Muscle layer of colon (tissue), 2 donors: ENCODE measurements around the gene EDC4.
"Not testable (repeated sequence)": the region's sequence is repeated elsewhere in the genome, so short reads cannot be mapped to it uniquely, and the experiment has no call there.

Source experiments
- H3K27ac ChIP-seq: one replicate; pipeline ENCODE4 v1.7.0; 2013; ENCODE audit warnings: low read depth, mild to moderate bottlenecking, low read length, moderate library complexity
- H3K27me3 ChIP-seq, 2 donors: one replicate each; pipeline ENCODE4 v1.7.0; 2013; ENCODE audit warnings: low read length in 2 of 2, mild to moderate bottlenecking in 2 of 2; ENCODE audit not compliant: insufficient read depth in 2 of 2, control insufficient read depth in 1 of 2
- H3K36me3 ChIP-seq: one replicate; pipeline ENCODE4 v1.7.0; 2013; ENCODE audit warnings: mild to moderate bottlenecking, low read length; ENCODE audit not compliant: insufficient read depth
- H3K4me1 ChIP-seq: one replicate; pipeline ENCODE4 v1.7.0; 2013; ENCODE audit warnings: mild to moderate bottlenecking, low read length; ENCODE audit not compliant: insufficient read depth
- H3K4me3 ChIP-seq, 2 donors: one replicate each; pipeline ENCODE4 v1.7.0; 2013; ENCODE audit warnings: low read length in 2 of 2, low read depth in 1 of 2, mild to moderate bottlenecking in 1 of 2, moderate library complexity in 1 of 2
- H3K9ac ChIP-seq: one replicate; pipeline ENCODE4 v1.7.0; 2013; ENCODE audit warnings: low read length
- H3K9me3 ChIP-seq: one replicate; pipeline ENCODE4 v1.7.0; 2013; ENCODE audit warnings: mild to moderate bottlenecking, low read length
- donor health status: abdominal sarcoma.
- donor health status: Adenocarcinoma of cecum.

EDC4 gene, protein sequence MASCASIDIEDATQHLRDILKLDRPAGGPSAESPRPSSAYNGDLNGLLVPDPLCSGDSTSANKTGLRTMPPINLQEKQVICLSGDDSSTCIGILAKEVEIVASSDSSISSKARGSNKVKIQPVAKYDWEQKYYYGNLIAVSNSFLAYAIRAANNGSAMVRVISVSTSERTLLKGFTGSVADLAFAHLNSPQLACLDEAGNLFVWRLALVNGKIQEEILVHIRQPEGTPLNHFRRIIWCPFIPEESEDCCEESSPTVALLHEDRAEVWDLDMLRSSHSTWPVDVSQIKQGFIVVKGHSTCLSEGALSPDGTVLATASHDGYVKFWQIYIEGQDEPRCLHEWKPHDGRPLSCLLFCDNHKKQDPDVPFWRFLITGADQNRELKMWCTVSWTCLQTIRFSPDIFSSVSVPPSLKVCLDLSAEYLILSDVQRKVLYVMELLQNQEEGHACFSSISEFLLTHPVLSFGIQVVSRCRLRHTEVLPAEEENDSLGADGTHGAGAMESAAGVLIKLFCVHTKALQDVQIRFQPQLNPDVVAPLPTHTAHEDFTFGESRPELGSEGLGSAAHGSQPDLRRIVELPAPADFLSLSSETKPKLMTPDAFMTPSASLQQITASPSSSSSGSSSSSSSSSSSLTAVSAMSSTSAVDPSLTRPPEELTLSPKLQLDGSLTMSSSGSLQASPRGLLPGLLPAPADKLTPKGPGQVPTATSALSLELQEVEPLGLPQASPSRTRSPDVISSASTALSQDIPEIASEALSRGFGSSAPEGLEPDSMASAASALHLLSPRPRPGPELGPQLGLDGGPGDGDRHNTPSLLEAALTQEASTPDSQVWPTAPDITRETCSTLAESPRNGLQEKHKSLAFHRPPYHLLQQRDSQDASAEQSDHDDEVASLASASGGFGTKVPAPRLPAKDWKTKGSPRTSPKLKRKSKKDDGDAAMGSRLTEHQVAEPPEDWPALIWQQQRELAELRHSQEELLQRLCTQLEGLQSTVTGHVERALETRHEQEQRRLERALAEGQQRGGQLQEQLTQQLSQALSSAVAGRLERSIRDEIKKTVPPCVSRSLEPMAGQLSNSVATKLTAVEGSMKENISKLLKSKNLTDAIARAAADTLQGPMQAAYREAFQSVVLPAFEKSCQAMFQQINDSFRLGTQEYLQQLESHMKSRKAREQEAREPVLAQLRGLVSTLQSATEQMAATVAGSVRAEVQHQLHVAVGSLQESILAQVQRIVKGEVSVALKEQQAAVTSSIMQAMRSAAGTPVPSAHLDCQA (N-terminal part only)

DNA sequence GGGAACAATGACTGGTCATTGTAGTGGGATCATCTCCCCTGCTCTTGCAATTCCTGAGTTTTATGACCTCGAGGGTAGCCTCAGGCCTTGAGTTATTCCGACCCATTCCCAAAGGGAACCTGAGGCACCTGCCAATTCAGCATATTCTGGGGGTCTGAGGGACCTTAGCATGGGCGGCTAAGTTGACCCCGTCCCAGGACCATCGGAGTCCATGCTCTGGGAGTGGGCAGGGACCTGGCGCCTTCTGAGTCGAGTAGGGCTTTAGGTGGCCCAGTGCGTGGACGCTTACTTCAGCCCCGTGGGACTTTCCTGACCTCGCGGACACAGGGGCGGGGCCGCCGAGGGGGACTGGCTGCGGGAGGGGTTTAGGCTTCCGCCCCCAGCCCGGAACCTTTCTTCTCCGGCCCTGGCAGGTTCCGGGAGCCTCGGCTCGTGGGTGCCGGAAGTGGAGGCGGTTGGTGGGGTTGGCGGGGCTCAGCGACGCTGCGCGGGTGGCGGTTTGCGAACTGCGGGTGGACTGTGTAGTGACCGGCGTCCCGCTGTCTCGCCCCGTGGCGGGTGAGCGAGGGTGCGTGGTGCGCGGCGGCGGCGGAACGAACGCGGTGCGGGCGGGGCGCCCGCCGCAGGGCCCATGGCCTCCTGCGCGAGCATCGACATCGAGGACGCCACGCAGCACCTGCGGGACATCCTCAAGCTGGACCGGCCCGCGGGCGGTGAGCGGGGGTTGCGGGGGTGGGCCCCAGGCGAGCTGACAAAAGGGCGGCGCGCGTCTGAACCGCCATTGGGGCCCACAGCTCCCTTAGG, at the start of gene EDC4:
Gene EDC4, plus strand, starts transcription at position 422 of the 804 bp plus-strand sequence. Its CDS starts 210 bp downstream, at position 632.
- peak within 1 kb of the TSS; percentile 78 for H3K9ac ChIP-seq
- H3K27ac ChIP-seq, result peak within 1 kb of the TSS; percentile 84
- H3K4me1 ChIP-seq, result peaks cover 28% of the 10 kb centered on the region
- H3K4me3 ChIP-seq, result peak within 1 kb of the TSS; percentile 81 to 88
- H3K27me3 ChIP-seq, result no peaks in the 10 kb centered on the region
- peaks cover 38% of the 10 kb centered on the region for H3K36me3 ChIP-seq
- no peaks in the 10 kb centered on the region for H3K9me3 ChIP-seq

DNA sequence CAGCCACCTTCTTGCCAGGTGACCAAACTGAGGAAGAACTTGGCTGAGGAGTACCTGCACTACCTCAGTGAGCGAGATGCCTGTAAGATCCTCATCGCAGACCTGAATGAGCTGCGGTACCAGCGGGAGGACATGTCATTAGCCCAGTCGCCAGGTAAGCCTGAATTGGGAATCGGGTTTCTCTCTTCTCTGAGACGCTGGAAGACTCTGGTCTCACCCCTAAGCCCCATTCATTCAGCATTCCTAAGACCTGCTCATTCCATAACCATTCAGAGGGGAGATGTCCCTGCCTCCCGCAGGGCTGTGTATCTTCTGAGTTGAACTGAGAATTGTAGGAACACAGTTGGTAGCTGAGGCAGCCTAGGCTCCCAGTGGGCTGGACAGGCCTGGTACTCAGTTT, 47.7 kb upstream of the EDC4 start:
- H3K27ac ChIP-seq, result no peak overlapping the region
- no peaks in the 10 kb centered on the region for H3K4me1 ChIP-seq
- no peaks in the 10 kb centered on the region for H3K27me3 ChIP-seq
- H3K9ac ChIP-seq, result no peak overlapping the region
- H3K36me3 ChIP-seq, result peaks cover 24% of the 10 kb centered on the region
- H3K9me3 ChIP-seq, result no peaks in the 10 kb centered on the region
- H3K4me3 ChIP-seq, result no peak overlapping the region

- Histone ChIP-seq H3K4me1 (no peaks in the 10 kb centered on the region), H3K9ac (no peak overlapping the region), H3K36me3 (peaks cover 32% of the 10 kb centered on the region), H3K9me3 (no peaks in the 10 kb centered on the region), H3K27me3 (no peaks in the 10 kb centered on the region), H3K4me3 (no peak overlapping the region), H3K27ac (no peak overlapping the region)
Observed at GRCh38 chr16:67825906-67826305, 46.9 kb upstream of the EDC4 start.

GRCh38 chr16:67828651-67829050, 44.2 kb upstream of the EDC4 start:
- Histone ChIP-seq H3K27ac (no peak overlapping the region), H3K4me1 (peaks cover 13% of the 10 kb centered on the region), H3K4me3 (no peak overlapping the region), H3K9ac (no peak overlapping the region), H3K9me3 (no peaks in the 10 kb centered on the region), H3K27me3 (no peaks in the 10 kb centered on the region), H3K36me3 (peaks cover 48% of the 10 kb centered on the region)

DNA sequence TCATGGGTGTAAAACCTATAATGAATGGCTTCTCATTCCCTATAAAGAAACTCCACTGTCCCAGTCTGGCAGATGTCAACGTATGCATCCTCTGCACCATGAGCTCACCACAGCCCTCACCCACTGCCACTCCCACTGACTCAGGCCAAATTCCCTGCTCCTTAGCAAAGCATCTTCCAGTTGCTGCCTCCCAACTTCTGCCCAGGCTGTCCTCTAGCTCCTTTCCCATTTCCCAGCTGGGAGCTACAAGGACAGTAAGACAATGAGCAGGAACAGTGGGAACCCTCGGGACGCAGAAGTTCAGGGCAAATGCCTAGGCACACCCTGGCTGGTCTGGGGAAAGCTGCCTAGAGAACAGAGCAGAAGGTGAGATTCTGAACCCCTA, 39.8 kb upstream of the EDC4 start:
- no peaks in the 10 kb centered on the region for H3K27me3 ChIP-seq
- H3K4me3 ChIP-seq, result peak overlapping the region; percentile 75 to 92
- H3K27ac ChIP-seq, result peak overlapping the region; percentile 47
- peaks cover 19% of the 10 kb centered on the region for H3K4me1 ChIP-seq
- peak overlapping the region; percentile 95 for H3K9ac ChIP-seq
- peaks cover 41% of the 10 kb centered on the region for H3K36me3 ChIP-seq
- no peaks in the 10 kb centered on the region for H3K9me3 ChIP-seq

DNA sequence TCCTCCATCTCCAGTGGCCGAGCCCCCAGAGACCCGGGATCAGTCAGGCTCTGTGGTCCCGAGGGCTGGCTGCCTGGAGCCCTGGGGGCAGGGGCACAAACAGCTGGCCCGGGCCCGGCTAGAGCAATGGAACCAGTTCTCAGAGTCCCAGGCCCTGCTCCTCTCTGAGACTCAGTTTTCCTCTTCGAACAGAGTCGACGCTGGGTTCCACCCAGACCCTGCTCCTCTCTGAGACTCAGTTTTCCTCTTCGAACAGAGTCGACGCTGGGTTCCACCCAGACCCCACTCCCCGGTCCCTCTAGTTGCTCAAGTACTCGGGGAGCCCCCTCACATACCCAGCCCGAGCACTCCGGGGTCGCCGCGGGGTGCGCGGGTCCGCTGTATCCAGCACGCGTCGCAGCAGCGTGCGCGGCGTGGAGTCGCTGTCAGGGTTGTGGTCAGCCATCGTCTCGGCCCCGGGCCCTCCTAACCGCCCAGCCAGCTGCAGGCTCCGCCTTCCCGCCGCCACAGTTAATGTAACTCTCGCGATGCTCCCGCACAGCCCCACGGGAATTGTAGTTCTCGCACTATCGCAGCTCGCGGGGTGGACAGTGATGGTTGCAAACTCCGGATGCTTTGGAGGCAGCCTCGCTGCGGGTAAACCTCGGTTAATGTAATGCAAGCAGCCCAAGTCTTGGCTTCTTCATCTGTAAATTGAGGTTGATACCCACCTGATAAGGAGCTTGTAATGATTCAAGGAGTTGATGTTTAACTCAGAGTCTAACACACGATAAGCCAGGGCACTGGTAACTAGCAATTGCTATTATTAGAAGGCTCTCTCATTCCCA, 39.2 kb upstream of the EDC4 start:
- peaks cover 37% of the 10 kb centered on the region for H3K36me3 ChIP-seq
- peaks cover 19% of the 10 kb centered on the region for H3K4me1 ChIP-seq
- H3K9ac ChIP-seq, result peak overlapping the region; percentile 95
- H3K9me3 ChIP-seq, result no peaks in the 10 kb centered on the region
- peak overlapping the region; percentile 75 to 92 for H3K4me3 ChIP-seq
- peak overlapping the region; percentile 47 for H3K27ac ChIP-seq
- H3K27me3 ChIP-seq, result no peaks in the 10 kb centered on the region

- Histone ChIP-seq H3K9ac (peak overlapping the region; percentile 95), H3K36me3 (peaks cover 33% of the 10 kb centered on the region), H3K27ac (no peak overlapping the region), H3K27me3 (no peaks in the 10 kb centered on the region), H3K9me3 (no peaks in the 10 kb centered on the region), H3K4me3 (peak overlapping the region in 1 of 2 donors; percentile 92), H3K4me1 (peaks cover 19% of the 10 kb centered on the region)
Observed at GRCh38 chr16:67834242-67834614, 38.6 kb upstream of the EDC4 start.

DNA sequence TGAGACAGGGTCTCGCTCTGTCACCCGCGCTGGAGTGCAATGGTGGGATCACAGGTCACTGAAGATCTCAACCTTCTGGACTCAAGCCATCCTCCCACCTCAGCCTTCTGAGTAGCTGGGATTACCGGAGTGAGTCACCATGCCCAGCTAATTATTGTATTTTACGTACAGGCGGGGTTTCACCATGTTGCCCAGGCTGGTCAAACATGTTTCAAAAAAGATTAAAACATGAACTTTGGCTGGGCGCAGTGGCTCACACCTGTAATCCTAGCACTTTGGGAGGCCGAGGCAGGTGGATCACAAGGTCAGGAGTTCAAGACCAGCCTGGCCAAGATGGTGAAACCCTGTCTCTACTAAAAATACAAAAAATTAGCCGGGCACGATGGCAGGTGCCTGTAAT, 35.7 kb upstream of the EDC4 start:
- not testable (repeated sequence) for H3K9me3 ChIP-seq, H3K27me3 ChIP-seq, H3K27ac ChIP-seq, H3K4me3 ChIP-seq, H3K9ac ChIP-seq, H3K36me3 ChIP-seq
- H3K4me1 ChIP-seq, result peaks cover 22% of the 10 kb centered on the region

- H3K9ac ChIP-seq, result no peak overlapping the region
- no peak overlapping the region for H3K4me3 ChIP-seq
- H3K27me3 ChIP-seq, result no peaks in the 10 kb centered on the region
- H3K27ac ChIP-seq, result no peak overlapping the region
- H3K36me3 ChIP-seq, result no peaks in the 10 kb centered on the region
- no peaks in the 10 kb centered on the region for H3K9me3 ChIP-seq
- peaks cover 15% of the 10 kb centered on the region for H3K4me1 ChIP-seq
Observed at GRCh38 chr16:67837811-67838210, 35.0 kb upstream of the EDC4 start.

DNA sequence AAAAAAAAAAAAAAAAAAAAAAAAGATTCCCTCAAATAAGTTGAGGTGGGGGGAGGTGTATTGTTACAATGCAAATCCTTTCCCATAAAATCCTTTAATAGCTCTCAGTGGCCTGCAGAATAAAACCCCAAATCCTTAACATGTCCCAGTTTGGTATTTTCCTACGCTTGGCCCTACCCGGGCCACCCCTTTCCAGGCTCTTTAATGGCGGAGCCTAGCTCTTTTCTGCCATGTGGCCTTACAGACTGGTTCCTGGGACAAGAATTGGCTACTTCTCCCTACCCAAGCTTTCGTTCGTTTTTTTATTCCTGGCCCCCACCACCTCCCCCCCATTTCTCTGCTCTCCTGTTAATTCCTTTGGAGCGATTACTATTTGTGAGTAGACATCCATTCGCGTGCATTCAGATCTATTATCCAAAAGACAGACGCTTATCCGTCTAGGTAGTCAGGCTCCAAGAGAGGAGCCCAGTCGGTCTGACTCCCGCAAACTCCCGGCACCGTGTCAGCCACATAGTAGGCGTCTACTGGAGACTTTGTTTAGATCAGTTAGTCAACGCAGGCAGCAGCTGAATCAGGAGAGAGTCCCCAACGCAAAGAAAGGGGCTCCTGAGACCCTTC, 31.5 kb upstream of the EDC4 start:
- peak overlapping the region; percentile 50 for H3K9ac ChIP-seq
- peak overlapping the region; percentile 100 for H3K27ac ChIP-seq
- H3K4me3 ChIP-seq, result peak overlapping the region; percentile 80 to 96
- no peaks in the 10 kb centered on the region for H3K36me3 ChIP-seq
- peaks cover 36% of the 10 kb centered on the region for H3K4me1 ChIP-seq
- no peaks in the 10 kb centered on the region for H3K27me3 ChIP-seq
- H3K9me3 ChIP-seq, result no peaks in the 10 kb centered on the region
